Measurements from ENCODE around the gene AKAP6.

DNA sequence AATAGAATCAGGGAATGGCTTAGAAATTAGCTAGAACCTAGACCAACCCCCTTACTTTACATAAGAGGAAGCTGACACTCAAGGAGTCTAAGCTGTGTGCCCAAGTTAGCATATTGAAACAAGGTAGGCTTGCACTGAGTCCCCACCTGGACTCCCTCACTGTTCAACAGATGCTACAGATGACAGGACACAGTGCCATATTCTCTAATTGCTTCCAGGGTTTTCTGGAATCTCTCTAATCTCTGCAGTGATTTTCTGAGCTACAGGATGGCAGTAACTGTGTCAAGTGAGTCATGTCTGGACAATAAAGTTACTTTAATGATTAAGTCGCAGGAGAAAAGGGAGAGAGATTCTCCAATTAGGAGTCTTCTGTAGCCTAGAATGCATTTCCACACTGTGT is 35.8 kb downstream of the AKAP6 start:
- TF ChIP-seq, protein P1, sequence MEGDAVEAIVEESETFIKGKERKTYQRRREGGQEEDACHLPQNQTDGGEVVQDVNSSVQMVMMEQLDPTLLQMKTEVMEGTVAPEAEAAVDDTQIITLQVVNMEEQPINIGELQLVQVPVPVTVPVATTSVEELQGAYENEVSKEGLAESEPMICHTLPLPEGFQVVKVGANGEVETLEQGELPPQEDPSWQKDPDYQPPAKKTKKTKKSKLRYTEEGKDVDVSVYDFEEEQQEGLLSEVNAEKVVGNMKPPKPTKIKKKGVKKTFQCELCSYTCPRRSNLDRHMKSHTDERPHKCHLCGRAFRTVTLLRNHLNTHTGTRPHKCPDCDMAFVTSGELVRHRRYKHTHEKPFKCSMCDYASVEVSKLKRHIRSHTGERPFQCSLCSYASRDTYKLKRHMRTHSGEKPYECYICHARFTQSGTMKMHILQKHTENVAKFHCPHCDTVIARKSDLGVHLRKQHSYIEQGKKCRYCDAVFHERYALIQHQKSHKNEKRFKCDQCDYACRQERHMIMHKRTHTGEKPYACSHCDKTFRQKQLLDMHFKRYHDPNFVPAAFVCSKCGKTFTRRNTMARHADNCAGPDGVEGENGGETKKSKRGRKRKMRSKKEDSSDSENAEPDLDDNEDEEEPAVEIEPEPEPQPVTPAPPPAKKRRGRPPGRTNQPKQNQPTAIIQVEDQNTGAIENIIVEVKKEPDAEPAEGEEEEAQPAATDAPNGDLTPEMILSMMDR (IDR thresholded peaks at IDR 0.05; ENCODE audit: low read length), result no peak
- TF ChIP-seq EZH2 (IDR thresholded peaks at IDR 0.05; ENCODE audit: borderline replicate concordance, low read length), result no peak
